HL-60 (cell line): ENCODE results near the gene ZC3H12D.

Experiments used
- GABPA ChIP-seq: IDR thresholded peaks from 2 replicates; pipeline ENCODE4 v1.6.1; 2012; ENCODE audit warnings: low read depth
- POLR2AphosphoS5 ChIP-seq: IDR thresholded peaks from 2 replicates; pipeline ENCODE4 v1.6.1; 2012; ENCODE audit warnings: low read depth
- SPI1 ChIP-seq: IDR thresholded peaks from 2 replicates; pipeline ENCODE4 v1.6.1; 2012; ENCODE audit warnings: low read depth, mild to moderate bottlenecking, borderline replicate concordance
- TF ChIP-seq, protein P1 (sequence below): IDR thresholded peaks from one replicate; pipeline ENCODE4 v1.5.1; 2011; ENCODE audit warnings: low read length, control low read depth, inconsistent platforms; ENCODE audit not compliant: insufficient read depth
- TF ChIP-seq, protein P2 (sequence below): IDR thresholded peaks from 2 replicates; pipeline ENCODE4 v1.6.1; 2012; ENCODE audit warnings: low read depth; ENCODE audit not compliant: insufficient replicate concordance

DNA sequence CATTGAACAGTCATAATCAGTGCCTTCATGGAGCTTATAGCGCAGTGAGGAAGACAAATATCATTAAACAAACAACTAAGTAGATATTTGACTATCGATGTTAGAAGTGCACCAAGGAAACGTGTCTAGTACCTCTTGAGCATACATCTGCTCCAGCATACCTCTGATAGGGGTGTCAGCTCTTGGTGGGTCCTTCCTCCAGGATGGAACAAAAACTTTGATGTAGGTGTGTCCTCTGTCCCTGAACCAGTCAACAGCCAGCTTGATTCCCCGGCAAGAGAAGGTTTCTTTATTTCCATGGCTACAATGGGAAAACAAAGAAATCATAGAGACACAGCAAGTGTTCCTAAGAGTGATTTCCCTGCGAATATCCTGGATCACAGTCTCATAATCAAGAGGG lies 23.1 kb downstream of the ZC3H12D start:
- TF ChIP-seq, protein P1, sequence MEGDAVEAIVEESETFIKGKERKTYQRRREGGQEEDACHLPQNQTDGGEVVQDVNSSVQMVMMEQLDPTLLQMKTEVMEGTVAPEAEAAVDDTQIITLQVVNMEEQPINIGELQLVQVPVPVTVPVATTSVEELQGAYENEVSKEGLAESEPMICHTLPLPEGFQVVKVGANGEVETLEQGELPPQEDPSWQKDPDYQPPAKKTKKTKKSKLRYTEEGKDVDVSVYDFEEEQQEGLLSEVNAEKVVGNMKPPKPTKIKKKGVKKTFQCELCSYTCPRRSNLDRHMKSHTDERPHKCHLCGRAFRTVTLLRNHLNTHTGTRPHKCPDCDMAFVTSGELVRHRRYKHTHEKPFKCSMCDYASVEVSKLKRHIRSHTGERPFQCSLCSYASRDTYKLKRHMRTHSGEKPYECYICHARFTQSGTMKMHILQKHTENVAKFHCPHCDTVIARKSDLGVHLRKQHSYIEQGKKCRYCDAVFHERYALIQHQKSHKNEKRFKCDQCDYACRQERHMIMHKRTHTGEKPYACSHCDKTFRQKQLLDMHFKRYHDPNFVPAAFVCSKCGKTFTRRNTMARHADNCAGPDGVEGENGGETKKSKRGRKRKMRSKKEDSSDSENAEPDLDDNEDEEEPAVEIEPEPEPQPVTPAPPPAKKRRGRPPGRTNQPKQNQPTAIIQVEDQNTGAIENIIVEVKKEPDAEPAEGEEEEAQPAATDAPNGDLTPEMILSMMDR, result no peak
- TF ChIP-seq, protein P2, sequence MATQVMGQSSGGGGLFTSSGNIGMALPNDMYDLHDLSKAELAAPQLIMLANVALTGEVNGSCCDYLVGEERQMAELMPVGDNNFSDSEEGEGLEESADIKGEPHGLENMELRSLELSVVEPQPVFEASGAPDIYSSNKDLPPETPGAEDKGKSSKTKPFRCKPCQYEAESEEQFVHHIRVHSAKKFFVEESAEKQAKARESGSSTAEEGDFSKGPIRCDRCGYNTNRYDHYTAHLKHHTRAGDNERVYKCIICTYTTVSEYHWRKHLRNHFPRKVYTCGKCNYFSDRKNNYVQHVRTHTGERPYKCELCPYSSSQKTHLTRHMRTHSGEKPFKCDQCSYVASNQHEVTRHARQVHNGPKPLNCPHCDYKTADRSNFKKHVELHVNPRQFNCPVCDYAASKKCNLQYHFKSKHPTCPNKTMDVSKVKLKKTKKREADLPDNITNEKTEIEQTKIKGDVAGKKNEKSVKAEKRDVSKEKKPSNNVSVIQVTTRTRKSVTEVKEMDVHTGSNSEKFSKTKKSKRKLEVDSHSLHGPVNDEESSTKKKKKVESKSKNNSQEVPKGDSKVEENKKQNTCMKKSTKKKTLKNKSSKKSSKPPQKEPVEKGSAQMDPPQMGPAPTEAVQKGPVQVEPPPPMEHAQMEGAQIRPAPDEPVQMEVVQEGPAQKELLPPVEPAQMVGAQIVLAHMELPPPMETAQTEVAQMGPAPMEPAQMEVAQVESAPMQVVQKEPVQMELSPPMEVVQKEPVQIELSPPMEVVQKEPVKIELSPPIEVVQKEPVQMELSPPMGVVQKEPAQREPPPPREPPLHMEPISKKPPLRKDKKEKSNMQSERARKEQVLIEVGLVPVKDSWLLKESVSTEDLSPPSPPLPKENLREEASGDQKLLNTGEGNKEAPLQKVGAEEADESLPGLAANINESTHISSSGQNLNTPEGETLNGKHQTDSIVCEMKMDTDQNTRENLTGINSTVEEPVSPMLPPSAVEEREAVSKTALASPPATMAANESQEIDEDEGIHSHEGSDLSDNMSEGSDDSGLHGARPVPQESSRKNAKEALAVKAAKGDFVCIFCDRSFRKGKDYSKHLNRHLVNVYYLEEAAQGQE, result no peak
- TF ChIP-seq POLR2AphosphoS5 (no peak), GABPA (no peak), SPI1 (no peak)
